UCSD-AML1 (cell line): ENCODE data around the gene NR3C1.

Source experiments
- DNase-seq: peaks from one replicate; lab custom pipeline; 2025; ENCODE audit not compliant: unreplicated experiment; lab: John Stamatoyannopoulos, UW

The NR3C1 gene

DNA sequence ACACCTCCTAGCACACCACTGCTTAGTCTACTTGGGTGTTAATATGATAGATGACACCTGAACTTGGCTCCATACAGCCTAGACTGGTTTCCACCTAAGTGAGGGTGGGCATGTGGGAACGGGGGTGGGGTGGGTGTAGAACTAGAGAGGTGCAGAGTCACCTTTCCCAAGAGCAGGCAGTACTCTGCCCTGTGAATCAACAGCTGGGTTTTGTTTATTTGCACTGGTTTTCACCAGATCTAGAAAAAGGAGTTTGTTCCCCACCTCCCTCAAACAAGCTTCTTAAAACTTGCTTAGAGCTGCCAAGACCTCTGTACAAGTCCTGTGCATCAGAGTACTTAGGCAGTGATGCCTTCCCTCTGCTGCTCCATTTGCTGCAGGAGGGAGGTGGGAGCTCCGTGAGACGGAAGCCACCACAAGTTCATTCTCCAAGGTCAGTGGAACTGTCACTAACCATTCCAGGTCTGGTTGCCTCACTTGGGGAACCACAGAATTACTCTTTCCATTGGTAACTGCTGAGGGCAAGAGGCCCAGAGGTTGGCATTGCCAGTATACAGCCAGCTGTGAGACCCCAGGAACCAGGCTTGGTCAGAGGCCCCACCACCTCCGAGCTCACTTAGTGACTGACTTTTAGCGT is 163.5 kb downstream of the NR3C1 start:
- DNase-seq, result no peak

DNA sequence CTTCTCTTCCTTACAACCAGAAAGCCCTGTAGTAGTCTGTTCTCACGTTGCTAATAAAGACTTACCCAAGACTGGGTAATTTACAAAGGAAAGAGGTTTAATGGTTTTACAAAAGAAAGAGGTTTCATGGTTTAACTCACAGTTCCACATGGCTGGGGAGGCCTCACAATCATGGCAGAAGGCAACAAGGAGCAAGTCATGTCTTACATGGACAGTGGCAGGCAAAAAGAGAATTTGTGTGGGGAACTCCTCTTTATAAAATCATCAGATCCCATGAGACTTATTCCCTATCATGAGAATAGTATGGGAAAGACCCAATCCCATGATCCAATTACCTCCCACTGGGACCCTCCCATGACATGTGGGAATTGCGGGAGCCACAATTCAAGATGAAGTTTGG is 164.9 kb downstream of the NR3C1 start:
- no peak for DNase-seq

DNA sequence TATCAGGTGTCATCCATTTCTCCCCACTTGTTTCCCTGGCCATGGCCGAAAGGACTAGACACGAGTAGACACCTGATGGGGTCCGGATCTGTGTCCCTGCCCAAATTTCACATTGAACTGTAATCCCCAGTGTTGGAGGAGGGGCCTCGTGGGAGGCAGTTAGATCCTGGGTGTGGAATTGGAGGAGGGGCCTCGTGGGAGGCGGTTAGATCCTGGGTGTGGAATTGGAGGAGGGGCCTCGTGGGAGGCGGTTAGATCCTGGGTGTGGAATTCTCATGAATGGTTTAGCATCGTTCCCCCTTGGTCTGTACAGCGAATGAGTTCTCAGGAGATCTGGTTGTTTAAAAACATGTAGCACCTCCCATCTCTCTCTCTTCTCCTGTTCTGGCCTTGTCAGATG is 165.8 kb downstream of the NR3C1 start:
- no peak for DNase-seq

DNA sequence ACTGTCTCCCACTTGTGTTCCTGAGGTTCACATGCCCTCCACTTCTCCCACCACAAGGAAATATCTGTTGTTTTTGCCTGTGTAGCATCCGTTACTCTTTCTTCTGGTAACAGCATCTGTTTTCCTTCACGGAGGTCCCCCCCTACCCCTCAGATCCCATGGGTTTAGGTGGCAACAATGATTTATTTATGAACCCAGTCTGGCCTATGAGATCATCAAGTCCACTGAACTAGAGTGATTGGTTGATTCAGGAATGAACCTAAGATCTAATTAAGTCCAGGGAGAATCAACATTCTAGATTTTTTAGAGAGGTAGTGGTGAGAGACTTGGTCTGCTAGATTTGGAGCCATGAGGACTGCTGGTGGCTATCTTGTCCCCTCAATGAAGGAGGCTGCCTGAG is 166.8 kb downstream of the NR3C1 start:
- DNase-seq, result no peak

DNA sequence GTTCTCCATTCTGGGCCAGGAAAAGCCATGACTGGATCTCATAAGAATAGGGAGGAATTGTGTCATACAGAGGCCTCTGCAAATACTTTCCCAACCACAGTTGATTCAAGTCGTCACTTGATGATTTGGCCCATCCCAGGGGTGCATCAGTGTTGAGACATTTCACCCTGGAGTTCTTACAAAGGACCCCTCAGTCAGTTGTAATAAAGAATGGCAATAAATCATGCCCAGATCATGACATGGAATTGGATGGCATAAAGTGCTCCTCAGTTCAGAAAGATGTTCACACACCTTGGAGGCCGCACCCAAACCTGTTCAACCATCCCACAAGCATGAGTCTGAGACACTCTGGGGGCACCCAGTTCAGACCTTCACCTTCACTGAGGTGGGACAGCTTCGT is 168.1 kb downstream of the NR3C1 start:
- DNase-seq, result no peak

DNA sequence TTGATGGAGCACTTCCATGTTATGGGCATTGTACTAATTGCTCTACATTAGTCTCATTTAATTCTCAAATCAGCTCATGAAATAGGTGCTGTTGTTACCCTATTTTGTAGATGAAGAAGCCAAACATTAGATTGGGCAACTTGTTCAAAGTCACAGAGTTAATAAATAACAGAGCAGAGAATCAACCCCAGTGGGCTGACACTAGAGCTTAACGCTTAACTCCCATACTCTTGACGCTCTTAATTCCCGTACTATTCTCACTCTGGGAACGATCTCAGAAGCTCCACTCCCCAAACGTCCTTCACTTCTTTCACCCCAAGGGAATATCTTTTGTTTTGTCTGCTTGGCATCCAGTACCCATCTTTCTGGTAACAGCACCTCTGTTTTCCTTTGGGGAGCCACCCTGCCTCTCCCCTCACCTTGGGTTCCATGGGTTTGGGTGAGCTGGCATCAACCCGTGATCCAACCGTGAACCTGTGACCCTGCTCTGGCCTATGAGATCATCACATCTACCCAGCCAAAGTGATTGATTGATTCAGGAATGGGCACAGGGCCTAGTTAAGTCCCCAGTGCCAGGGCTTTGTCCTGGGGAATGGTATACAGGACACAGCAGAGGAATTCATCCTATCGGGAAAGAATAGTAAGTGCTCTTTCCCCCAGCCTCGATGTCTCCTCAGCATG is 169.2 kb downstream of the NR3C1 start:
- DNase-seq, result no peak

DNA sequence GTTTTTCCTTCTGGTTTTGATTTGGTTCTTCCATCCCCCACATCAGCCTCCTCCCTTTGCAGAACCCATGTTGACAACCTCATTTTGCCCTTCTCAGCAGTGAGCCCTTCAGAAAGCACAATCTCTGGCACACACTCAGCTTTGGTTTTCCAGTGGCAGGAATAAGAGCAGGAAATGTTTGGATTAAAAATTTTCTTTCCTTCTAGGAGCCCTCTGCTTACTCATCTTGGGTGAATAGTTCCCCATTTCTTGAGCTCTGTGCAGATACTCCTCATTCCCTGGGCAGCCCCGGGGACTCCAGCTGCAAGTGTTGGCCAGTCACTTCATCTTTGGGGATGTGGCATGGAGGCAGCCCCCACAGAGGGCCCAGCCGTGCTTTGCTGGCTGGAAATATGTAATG is 170.5 kb downstream of the NR3C1 start:
- DNase-seq, result no peak

DNA sequence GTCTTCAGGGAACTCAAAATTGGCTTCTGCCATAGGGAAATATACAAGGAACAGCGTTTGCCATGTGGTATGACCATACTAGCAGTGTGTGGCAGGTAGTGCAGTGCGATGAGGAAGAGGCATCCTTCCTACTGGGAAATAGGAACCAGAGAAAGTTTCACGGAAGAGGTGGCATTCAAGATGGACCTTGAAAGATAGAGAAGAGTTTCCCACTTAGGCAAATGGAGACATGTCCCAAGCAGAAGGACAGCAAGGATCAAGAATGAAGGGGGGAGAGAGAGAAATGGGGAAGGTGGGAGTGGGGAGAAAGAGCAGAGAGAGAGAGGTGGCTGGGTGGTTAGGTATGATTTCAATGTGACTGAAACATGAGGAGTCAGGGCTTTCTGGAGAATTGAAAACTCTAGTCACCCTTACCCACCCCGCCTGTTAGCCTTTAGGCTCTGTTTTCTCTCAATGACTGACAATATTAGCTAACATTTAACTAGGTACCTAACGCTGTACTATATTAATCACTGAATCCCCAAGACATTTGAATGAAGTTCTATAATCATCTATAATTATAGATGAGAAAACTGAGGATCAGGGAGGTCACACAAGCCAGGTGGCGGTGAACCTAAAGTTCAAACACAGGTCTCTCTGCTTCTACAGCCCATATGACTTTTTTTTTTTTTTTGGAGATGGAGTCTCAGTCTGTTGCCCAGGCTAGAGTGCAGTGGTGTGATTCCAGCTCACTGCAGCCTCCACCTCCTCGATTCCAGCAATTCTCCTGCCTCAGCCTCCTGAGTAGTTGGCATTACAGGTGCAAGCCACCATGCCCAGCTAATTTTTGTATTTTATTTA is 171.3 kb downstream of the NR3C1 start:
- DNase-seq, result no peak

DNA sequence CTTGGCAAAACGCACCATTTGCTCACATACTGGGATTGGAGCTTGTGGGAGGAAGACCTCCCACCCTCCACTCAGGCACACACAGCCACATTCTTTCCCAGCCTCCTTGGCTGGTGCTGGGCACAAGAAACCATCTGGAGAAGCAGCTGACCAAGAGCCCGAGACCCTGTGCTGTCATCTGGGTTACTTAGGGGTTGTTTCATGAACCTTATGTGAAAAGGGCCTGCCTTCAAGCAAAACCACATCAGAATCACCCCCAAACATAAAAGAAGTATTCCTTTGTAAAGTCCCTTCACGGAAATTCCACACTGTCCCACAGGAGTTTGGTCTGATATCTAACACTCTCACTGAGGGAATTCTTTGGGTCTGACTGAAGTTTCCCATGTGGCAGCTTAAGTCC is 172.1 kb downstream of the NR3C1 start:
- DNase-seq, result no peak

DNA sequence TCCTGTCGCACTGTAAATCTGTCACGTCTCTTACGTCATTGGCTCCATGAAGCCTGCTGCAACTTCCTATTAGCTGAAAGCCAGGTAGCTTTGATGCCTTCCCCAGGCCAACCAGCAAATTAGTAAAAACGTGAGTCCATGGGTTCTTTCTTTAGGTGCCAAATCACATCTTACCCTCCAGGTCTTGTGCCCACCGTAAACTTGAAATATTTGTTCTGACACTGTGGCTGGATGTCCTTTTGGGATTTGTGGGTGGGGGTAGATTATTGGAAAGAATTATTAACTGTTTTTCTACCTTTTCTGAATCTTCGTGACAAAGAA is 172.8 kb downstream of the NR3C1 start:
- no peak for DNase-seq

DNA sequence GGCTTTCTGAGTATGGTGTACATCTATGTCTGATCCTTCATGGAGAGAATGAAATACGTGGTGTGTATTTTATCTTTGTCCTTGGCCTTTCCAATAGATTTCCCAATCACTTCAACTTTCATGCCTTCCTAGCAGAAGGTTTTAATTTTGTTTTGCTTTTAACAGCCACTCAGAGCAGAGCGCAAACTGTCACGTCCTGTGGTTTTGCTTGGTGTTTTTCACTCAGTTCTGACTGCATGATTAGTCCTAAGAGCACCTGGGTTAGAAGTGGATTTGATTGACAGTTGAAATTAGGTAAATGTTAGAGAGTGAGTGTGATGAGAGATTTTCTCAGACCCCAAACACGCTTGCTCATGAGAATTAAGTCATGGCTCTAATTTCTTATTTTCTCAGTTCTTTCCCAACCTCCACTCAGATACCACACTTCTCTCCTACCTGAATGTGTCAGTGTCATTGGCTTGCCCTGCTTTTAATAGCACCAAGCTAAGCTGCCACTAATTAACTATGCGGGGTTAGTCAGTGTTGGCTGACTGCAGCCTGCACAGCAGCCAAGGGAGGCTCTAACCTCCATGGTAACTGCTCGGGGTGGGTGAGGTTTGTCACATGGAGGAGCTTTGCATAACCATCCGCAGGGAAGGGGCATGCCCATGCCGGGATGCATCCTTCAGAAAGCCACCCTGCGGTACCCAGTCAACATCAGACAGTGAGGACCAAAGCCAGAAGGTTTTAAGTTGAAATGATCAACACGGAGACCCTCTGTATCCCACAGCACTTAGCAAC is 173.4 kb downstream of the NR3C1 start:
- DNase-seq, result no peak

DNA sequence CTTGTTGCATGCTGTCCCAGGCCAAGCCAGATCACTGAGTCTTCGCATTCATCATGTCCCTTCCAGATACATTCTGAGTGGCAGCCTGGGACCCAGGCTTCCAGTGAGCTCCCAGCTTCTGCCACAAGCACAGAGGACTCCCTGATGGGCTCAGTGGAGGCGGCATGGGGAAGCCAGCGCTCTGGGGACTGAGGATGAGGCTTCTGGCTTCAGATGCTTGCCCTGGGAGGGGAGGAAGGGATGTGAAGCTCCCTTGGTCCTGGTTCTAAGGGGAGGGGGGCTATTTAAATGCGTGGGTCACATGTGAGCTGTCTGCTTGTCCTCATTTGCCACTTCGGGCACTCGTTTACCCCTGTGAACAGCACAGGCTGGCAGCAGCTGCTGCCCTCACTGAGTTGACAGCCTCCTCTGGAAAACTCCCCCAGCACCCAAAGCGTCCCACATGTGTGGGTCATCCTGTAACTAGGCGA is 174.0 kb downstream of the NR3C1 start:
- no peak for DNase-seq

DNA sequence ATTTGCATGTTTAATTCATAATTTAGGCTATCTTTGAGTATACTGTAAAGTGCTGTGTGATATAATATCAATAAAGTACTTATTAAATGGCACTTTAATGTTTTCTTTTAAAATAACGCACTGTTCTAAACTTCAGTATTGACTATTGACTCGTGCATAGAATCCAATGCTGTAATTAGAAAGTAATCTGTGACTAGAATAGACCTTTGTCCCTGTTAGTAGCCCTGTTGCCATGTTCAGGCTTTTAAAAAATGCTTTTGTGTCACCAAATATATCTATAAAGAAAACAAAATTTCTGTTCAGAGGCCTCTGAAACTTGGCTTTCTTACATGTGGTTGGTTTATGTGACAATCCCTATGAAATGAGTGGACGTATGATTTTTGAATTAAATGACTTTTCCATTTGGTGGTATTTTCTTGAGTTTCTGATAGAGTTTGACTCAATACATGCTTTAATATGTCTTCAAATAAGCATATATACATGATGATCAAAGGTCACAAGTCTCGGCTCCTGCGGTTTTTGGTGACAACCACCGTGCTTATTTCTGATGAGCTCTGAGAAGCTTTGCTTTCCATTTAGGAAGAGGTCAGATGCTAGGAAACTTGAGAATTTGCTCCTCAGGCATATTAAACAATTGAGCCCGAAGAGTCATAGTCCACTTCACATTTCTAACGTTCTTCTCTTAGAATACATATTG is 174.7 kb downstream of the NR3C1 start:
- no peak for DNase-seq
